ENCODE results near the gene KCNQ4. TPM values are rescaled to one million over a fixed set of nuclear protein-coding genes. Genes with fewer than 3 reads are reported as not detected.

The KCNQ4 gene
- total RNA-seq, 1 experiment from 2014 or later, result 1.4 TPM

DNA sequence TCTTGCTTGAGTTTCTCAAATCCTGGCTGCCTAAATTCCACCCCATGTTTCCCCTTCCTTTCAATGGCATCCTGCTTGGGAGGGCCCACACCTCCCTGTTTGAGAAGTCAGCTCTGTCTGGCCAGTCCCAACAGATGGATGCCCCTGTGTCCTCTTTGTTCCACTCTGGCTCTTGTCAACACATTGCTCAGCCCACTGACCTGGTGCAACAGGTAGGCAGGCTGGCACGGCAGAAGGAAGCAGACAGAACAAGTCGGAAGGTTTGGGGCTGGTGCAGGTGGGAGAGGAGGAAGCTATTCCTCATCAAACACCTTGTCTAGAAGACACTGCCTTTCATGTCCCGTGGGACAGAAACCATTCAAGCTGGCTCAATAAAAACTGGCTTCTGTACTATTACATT lies 22.7 kb downstream of the KCNQ4 start:
- H3K27ac ChIP-seq (ENCODE audit: insufficient read length, low read depth, low read length), result no peak overlapping the region
- no peak overlapping the region for H2BK5ac ChIP-seq (ENCODE audit: insufficient read length, low read length)
- H3K14ac ChIP-seq (ENCODE audit: insufficient read depth, low read length), result no peak overlapping the region
- H3K79me2 ChIP-seq (ENCODE audit: insufficient read depth, low read length), result no peaks in the 10 kb centered on the region
- H2AK5ac ChIP-seq (ENCODE audit: insufficient read length, low read length), result no peak overlapping the region
- DNase-seq, result no peak
- no peak overlapping the region for H4K5ac ChIP-seq (ENCODE audit: insufficient read length, low read depth, low read length)
- H3K9ac ChIP-seq (ENCODE audit: extremely low read depth, insufficient read length, low read length), result no peak overlapping the region
- H2BK120ac ChIP-seq (ENCODE audit: low read depth, low read length, poor library complexity, severe bottlenecking), result no peak overlapping the region
- Mint-ChIP-seq H3K9me3 (no peaks in the 10 kb centered on the region), H3K4me3 (no peak overlapping the region), H3K36me3 (ENCODE audit: insufficient read depth in 1 of 3, low read depth in 3 of 3) (no peaks in the 10 kb centered on the region), H3K27ac (no peak overlapping the region; a peak in 1 of 7 replicates), H3K4me1 (peaks cover 43% of the 10 kb centered on the region in 2 experiments), H3K27me3 (ENCODE audit: low read depth) (peaks cover 12% of the 10 kb centered on the region)
- no peak overlapping the region for H3K4ac ChIP-seq (ENCODE audit: low read depth, low read length)
- no peak overlapping the region for H3K23ac ChIP-seq (ENCODE audit: insufficient read length, low read depth, low read length)
- no peak overlapping the region for H3K56ac ChIP-seq (ENCODE audit: insufficient read length, low read depth, low read length)
- TF ChIP-seq, protein P1, sequence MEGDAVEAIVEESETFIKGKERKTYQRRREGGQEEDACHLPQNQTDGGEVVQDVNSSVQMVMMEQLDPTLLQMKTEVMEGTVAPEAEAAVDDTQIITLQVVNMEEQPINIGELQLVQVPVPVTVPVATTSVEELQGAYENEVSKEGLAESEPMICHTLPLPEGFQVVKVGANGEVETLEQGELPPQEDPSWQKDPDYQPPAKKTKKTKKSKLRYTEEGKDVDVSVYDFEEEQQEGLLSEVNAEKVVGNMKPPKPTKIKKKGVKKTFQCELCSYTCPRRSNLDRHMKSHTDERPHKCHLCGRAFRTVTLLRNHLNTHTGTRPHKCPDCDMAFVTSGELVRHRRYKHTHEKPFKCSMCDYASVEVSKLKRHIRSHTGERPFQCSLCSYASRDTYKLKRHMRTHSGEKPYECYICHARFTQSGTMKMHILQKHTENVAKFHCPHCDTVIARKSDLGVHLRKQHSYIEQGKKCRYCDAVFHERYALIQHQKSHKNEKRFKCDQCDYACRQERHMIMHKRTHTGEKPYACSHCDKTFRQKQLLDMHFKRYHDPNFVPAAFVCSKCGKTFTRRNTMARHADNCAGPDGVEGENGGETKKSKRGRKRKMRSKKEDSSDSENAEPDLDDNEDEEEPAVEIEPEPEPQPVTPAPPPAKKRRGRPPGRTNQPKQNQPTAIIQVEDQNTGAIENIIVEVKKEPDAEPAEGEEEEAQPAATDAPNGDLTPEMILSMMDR (conservative IDR thresholded peaks at IDR 0.05), result no peak
- H3K18ac ChIP-seq (ENCODE audit: insufficient read length, low read depth, low read length), result no peak overlapping the region
- no peaks in the 10 kb centered on the region for H3K79me1 ChIP-seq (ENCODE audit: insufficient read depth, low read depth, low read length, poor library complexity, severe bottlenecking)
- H2BK20ac ChIP-seq (ENCODE audit: low read depth, low read length, poor library complexity, severe bottlenecking), result no peak overlapping the region
- no peak overlapping the region for H4K8ac ChIP-seq (replicated peaks; ENCODE audit: insufficient read length, low read depth, low read length)
- H2BK15ac ChIP-seq (ENCODE audit: low read depth, low read length), result no peak overlapping the region
- no peak overlapping the region for H2BK12ac ChIP-seq (ENCODE audit: insufficient read length, low read depth, low read length)
- whole genome bisulfite sequencing (ENCODE audit: extremely low coverage, insufficient read length, low lambda C conversion rate), result no CpG with 5 or more reads among the region's 3 CpGs
- H2AFZ ChIP-seq (ENCODE audit: low read length), result no peak overlapping the region
- no peak overlapping the region for H4K91ac ChIP-seq (ENCODE audit: insufficient read length, low read depth, low read length)
- H3K23me2 ChIP-seq (ENCODE audit: insufficient read length, low read depth, low read length, poor library complexity, severe bottlenecking), result peaks cover 3% of the 10 kb centered on the region
- no peak overlapping the region for H3T11ph ChIP-seq (ENCODE audit: low read length)
- no peaks in the 10 kb centered on the region for H3K9me3 ChIP-seq (ENCODE audit: control insufficient read depth, low read depth, low read length)
- H3K4me1 ChIP-seq (ENCODE audit: insufficient read depth, low read length), result 0 out of 2 replicates have a peak, but pooled peaks cover 5% of the 10 kb centered on the region
- no peak overlapping the region for H3K4me2 ChIP-seq (ENCODE audit: insufficient read depth, insufficient read length, low read length)
- no peaks in the 10 kb centered on the region for H3K27me3 ChIP-seq (ENCODE audit: insufficient read depth, low read length)
- no peaks in the 10 kb centered on the region for H4K20me1 ChIP-seq (ENCODE audit: control insufficient read depth, insufficient read depth, insufficient read length)
